C4-2B (cell line): ENCODE measurements around the gene ZNF385B.

Experiments used
- H3K27ac ChIP-seq: fragments of 450-650 bp; 2 replicates; pipeline ENCODE4 v1.5.1; 2017
- CTCF ChIP-seq: fragments of 450-650 bp; conservative IDR thresholded peaks from 2 replicates; pipeline ENCODE4 v1.5.1; 2017; ENCODE audit warnings: mild to moderate bottlenecking
- ZFX ChIP-seq: fragments of 450-650 bp; IDR thresholded peaks from 2 replicates; pipeline ENCODE4 v1.6.1; 2017

Gene ZNF385B

DNA sequence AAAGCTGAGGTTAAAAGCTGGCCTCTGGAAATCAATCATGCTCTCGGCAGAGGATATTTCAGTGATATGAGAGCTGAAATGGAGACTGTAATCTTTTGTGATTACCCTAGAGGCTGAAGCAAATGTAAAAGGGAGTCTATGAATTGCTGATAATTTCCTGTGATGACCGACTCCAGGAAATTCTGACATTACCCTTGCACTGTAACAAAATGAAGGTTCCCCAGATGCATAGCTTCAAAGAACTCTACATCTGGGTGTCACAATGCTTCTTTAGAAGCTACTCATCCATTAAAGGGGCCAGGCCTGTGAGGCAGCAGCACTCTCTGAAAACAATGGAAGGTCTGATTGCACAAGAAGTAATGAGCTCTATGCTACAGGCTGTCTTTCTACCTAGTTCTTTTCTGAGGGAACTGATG lies 328.5 kb downstream of the ZNF385B start:
- TF ChIP-seq ZFX (no peak), CTCF (no peak)
- H3K27ac ChIP-seq, result no peak overlapping the region

DNA sequence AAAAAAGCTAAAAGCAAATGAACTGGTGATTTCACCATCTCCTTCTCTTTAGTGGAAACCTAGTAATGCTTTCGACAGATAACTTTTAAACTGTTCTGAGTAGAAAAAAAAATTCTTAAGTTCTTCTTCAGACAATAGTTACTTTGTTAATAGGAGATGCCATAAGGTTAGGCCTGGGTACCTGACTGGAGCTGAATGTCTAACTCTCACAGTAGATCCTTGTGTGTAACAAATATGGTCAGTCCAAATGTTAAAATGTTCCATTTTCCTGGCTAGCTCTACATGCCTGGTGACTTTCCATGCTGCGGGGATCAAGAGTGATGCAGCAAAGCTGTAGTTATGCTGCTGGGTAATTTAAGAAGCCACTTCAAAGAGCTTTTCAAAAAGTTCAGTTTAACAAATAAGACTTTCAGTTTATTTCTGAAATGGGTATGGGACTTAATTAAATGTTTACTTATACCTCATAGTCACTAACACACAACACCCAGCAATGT lies 332.8 kb downstream of the ZNF385B start:
- TF ChIP-seq CTCF (no peak), ZFX (no peak)
- H3K27ac ChIP-seq, result no peak overlapping the region

DNA sequence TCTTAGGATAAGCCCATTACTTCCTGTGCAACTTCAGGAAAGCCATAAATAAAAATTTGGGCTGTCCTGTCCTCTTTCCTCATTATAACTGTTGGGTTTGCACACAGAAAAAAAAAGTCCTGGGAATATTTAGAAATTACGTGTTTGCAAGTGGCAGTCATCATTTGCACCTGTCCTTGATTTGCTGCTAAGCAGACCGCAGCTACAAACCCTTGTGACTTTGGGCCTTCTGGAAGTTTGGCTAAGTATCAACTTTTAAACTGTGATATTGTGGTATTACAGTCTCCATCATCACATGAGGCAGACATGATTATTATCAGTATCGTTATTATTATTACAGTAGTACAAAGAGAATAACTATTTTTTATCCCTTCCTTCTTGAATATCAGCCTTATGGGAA lies 336.1 kb downstream of the ZNF385B start:
- no peak overlapping the region for H3K27ac ChIP-seq
- TF ChIP-seq ZFX (no peak), CTCF (no peak)

DNA sequence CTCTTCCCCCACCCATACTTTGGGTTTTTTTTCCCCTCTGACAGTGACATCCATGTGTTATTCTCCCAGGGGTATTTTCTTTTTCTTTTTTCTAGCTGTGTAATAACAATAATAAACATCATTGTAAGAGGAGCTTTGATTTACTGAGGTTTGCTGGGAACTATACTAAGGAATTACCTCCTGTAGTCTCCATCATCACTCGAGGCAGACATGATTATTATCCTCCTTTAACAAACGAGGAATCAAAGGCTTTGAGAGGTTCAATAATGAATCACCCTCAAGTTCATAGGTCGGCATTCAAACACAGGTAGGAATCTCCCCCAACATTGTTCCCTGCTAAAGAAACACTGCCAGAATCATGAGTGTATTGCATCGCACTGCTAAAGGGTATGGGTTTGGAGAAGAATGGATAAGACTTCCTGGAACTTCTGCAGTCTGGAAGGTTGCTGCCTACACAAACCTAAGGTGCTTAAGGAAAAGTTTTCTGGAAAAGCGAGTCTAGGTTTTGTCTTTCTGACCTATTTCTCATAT lies 336.5 kb downstream of the ZNF385B start:
- TF ChIP-seq ZFX (no peak), CTCF (no peak)
- H3K27ac ChIP-seq, result no peak overlapping the region

DNA sequence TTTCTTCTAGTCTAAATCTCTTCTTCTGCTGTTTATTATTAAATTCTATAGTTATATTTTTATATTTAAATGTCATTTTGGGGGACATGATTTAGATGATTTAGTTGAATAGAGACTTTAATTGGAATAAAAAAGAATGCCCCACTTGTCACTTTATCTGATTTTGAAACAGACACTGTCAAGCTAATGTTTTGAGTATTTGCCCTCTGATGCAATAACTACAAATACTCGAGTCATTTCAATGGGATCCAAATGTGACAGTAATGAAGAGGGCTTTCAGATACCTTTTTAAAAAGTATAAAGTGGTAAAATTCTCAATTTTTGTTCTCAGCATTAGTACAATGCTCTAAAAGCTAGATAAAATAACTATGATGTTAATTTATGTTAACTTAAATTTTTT lies 339.5 kb downstream of the ZNF385B start:
- no peak overlapping the region for H3K27ac ChIP-seq
- no peak for TF ChIP-seq CTCF
- no peak for TF ChIP-seq ZFX

GRCh38 chr2:179518830-179519229 lies 342.6 kb downstream of the ZNF385B start:
- H3K27ac ChIP-seq, result no peak overlapping the region
- no peak for TF ChIP-seq CTCF
- TF ChIP-seq ZFX, result no peak

- no peak overlapping the region for H3K27ac ChIP-seq
- TF ChIP-seq CTCF (no peak), ZFX (no peak)
These were observed 348.2 kb downstream of the ZNF385B start for GRCh38 chr2:179513181-179513580.
